K562 (cell line): Measurements from ENCODE around the gene MTOR. TPM values are rescaled to one million over a fixed set of nuclear protein-coding genes. Genes with fewer than 3 reads are reported as not detected.

Experiments used
- ASH1L ChIP-seq: fragments of 450-650 bp; IDR thresholded peaks from 2 replicates; pipeline ENCODE4 v1.6.1; 2018; ENCODE audit warnings: borderline replicate concordance, mild to moderate bottlenecking, low read depth; ENCODE audit not compliant: partially characterized antibody
- ATF1 ChIP-seq, 2 experiments: fragments of 450-650 bp in 1 of 2; IDR thresholded peaks; 2 replicates each; pipeline ENCODE4 v1.6.1; 2016; ENCODE audit warnings: missing compliant biosample characterization in 1 of 2, missing genetic modification characterization in 1 of 2
- BCOR ChIP-seq: fragments of 450-650 bp; IDR thresholded peaks from 2 replicates; pipeline ENCODE4 v1.6.1; 2016
- BDP1 ChIP-seq: IDR thresholded peaks from 3 replicates; pipeline ENCODE4 v1.6.1; 2011; ENCODE audit not compliant: insufficient read length, insufficient read depth
- CHD2 ChIP-seq: IDR thresholded peaks from 2 replicates; pipeline ENCODE4 v1.6.1; 2011; ENCODE audit warnings: low read depth, low read length
- ELF1 ChIP-seq: fragments of 200-800 bp; sonication (Bioruptor generic); IDR thresholded peaks from 2 replicates; pipeline ENCODE4 v1.6.1; 2016; ENCODE audit warnings: missing genetic modification characterization, missing compliant biosample characterization
- HNRNPLL ChIP-seq: fragments of 200-400 bp; formaldehyde crosslinking; IDR thresholded peaks from 2 replicates; pipeline ENCODE4 v1.6.1; 2017; ENCODE audit warnings: low read length, low read depth, mild to moderate bottlenecking; ENCODE audit not compliant: poor library complexity, severe bottlenecking
- ILK ChIP-seq: fragments of 450-650 bp; IDR thresholded peaks from 2 replicates; pipeline ENCODE4 v1.6.1; 2016; ENCODE audit warnings: missing genetic modification characterization, low read depth, mild to moderate bottlenecking, missing compliant biosample characterization, moderate library complexity, borderline replicate concordance
- JUN ChIP-seq, 2 experiments: sonication (generic) in 1 of 2; formaldehyde crosslinking in 1 of 2; IDR thresholded peaks; 2 replicates each; pipeline versions ENCODE4 v1.6.1 to v1.8.0; 2012 to 2022; ENCODE audit warnings: borderline replicate concordance in 2 of 2, mild to moderate bottlenecking in 2 of 2, improper control_type of control experiment in 1 of 2, low read depth in 1 of 2, low read length in 1 of 2, missing genetic modification reagents in 1 of 2
- MAZ ChIP-seq, 2 experiments: fragments of 450-650 bp in 1 of 2; sonication (generic) in 1 of 2; formaldehyde crosslinking; IDR thresholded peaks in 1 of 2; conservative IDR thresholded peaks in 1 of 2; 2 replicates each; pipeline versions ENCODE4 v1.4.0 to v1.5.0; 2020; ENCODE audit warnings: mild to moderate bottlenecking in 1 of 2, missing genetic modification reagents in 1 of 2
- MTF1 ChIP-seq: fragments of 250-450 bp; sonication (Bioruptor Pico); IDR thresholded peaks from 2 replicates; pipeline ENCODE4 v1.9.0; 2021; ENCODE audit warnings: moderate library complexity, mild to moderate bottlenecking, inconsistent platforms, borderline replicate concordance
- NRF1 ChIP-seq, 2 experiments: fragments of 450-650 bp; IDR thresholded peaks in 1 of 2; conservative IDR thresholded peaks in 1 of 2; 2 replicates each; pipeline ENCODE4 v1.6.1; 2014; ENCODE audit warnings: mild to moderate bottlenecking in 2 of 2
- PML ChIP-seq: IDR thresholded peaks from 2 replicates; pipeline ENCODE4 v1.6.1; 2012; ENCODE audit warnings: low read length, inconsistent platforms
- POLR2AphosphoS2 ChIP-seq: IDR thresholded peaks from 2 replicates; pipeline ENCODE4 v1.6.1; 2012; ENCODE audit warnings: low read length, improper control_type of control experiment
- RAD21 ChIP-seq, 2 experiments: fragments of 250-450 bp in 1 of 2; fragments of 450-650 bp in 1 of 2; sonication (Bioruptor Pico) in 1 of 2; formaldehyde crosslinking in 1 of 2; IDR thresholded peaks in 1 of 2; conservative IDR thresholded peaks in 1 of 2; 2 replicates each; pipeline versions ENCODE4 v1.4.0 to v1.8.0; 2020 to 2022; ENCODE audit warnings: mild to moderate bottlenecking in 2 of 2, moderate library complexity in 1 of 2
- RAD51 ChIP-seq: fragments of 450-650 bp; IDR thresholded peaks from 2 replicates; pipeline ENCODE4 v1.7.1; 2016; ENCODE audit warnings: low read depth, mild to moderate bottlenecking, borderline replicate concordance
- RBM15 ChIP-seq: fragments of 200-400 bp; formaldehyde crosslinking; IDR thresholded peaks from 2 replicates; pipeline ENCODE4 v1.6.1; 2018; ENCODE audit warnings: mild to moderate bottlenecking, low read length, moderate library complexity; ENCODE audit not compliant: insufficient read depth
- SIN3B ChIP-seq: fragments of 450-650 bp; IDR thresholded peaks from 2 replicates; pipeline ENCODE4 v1.6.1; 2017; ENCODE audit warnings: low read depth, mild to moderate bottlenecking, moderate library complexity
- SOX6 ChIP-seq: fragments of 450-650 bp; IDR thresholded peaks from 2 replicates; pipeline ENCODE4 v1.6.1; 2014; ENCODE audit warnings: mild to moderate bottlenecking
- SPI1 ChIP-seq: IDR thresholded peaks from 2 replicates; pipeline ENCODE4 v1.6.1; 2011; ENCODE audit warnings: low read depth, low read length, control low read depth, borderline replicate concordance
- SUPT5H ChIP-seq: fragments of 450-650 bp; IDR thresholded peaks from 2 replicates; pipeline ENCODE4 v1.6.1; 2016
- TEAD4 ChIP-seq, 2 experiments: sonication (generic) in 1 of 2; formaldehyde crosslinking in 1 of 2; IDR thresholded peaks; 2 replicates each; pipeline versions ENCODE4 v1.6.1 to v1.8.0; 2012 to 2022; ENCODE audit warnings: borderline replicate concordance in 1 of 2, inconsistent platforms in 1 of 2, low read length in 1 of 2, mild to moderate bottlenecking in 1 of 2, missing genetic modification reagents in 1 of 2
- ZFP30 ChIP-seq: fragments of 250-450 bp; sonication (Bioruptor Pico); IDR thresholded peaks from 2 replicates; pipeline ENCODE4 v1.8.0; 2022; ENCODE audit warnings: moderate library complexity, mild to moderate bottlenecking, inconsistent platforms, borderline replicate concordance
- ZNF124 ChIP-seq: sonication (generic); formaldehyde crosslinking; IDR thresholded peaks from 2 replicates; pipeline ENCODE4 v1.8.1; 2022; ENCODE audit warnings: missing genetic modification reagents
- ZNF165 ChIP-seq: fragments of 250-450 bp; sonication (Bioruptor Pico); IDR thresholded peaks from 2 replicates; pipeline ENCODE4 v1.4.0; 2020; ENCODE audit warnings: borderline replicate concordance
- ZNF174 ChIP-seq: fragments of 250-450 bp; sonication (Bioruptor Pico); IDR thresholded peaks from 2 replicates; pipeline ENCODE4 v1.4.0; 2020; ENCODE audit warnings: mild to moderate bottlenecking
- ZNF512 ChIP-seq: IDR thresholded peaks from 2 replicates; pipeline ENCODE4 v1.6.1; 2016; ENCODE audit warnings: missing genetic modification characterization, missing compliant biosample characterization
- polyA plus RNA-seq, 8 experiments: library from polyadenylated mRNA; depleted of rRNA in 4 of 8; stranded (reverse) in 5 of 8; unstranded in 3 of 8; fragments of >200 nt; fragmentation: Nextera tagmentation in 2 of 8; fragmentation: Illumina TruSeq in 1 of 8; extraction: Ambion mirVana in 2 of 8; extraction: Trizol in 1 of 8; gene quantifications; 2 replicates each; pipeline versions ENCODE4 v1.2.1 to v1.2.3, GENCODE V29; 2011 to 2014; ENCODE audit warnings: inconsistent platforms in 1 of 8, missing spikeins in 1 of 8
- total RNA-seq, 7 experiments: library from RNA; depleted of rRNA in 6 of 7; stranded (reverse); fragments of >200 nt in 6 of 7; fragmentation: Illumina TruSeq in 2 of 7; extraction: Trizol in 2 of 7; gene quantifications; 2 replicates each; pipeline versions ENCODE4 v1.2.1 to v1.2.3, GENCODE V29; 2011 to 2021; ENCODE audit warnings: low replicate concordance in 1 of 7

MTOR gene
- total and polyA plus RNA-seq, 9 of the 15 experiments (the other 6 are each of a cell fraction or from before 2014, with no cell fraction given): 11.4 to 71.4 (median 52.2) TPM

GRCh38 chr1:11262171-11263049, at the start of gene MTOR (continued):
- TF ChIP-seq ZNF165 (CRISPR knock-in tag): no peak
- TF ChIP-seq JUN (IDR thresholded peaks at IDR 0.05; ENCODE audit: borderline replicate concordance, low read depth, low read length): peak; percentile 70; the same call in 1 of the 2 replicates
- no peak for TF ChIP-seq JUN (CRISPR knock-in tag; IDR thresholded peaks at IDR 0.05; ENCODE audit: borderline replicate concordance)
- no peak for TF ChIP-seq ILK (tag)
- TF ChIP-seq ZNF512: no peak
- no peak; the same call in 1 of the 2 replicates for TF ChIP-seq SOX6
- no peak for TF ChIP-seq BDP1
- no peak for TF ChIP-seq ZNF174 (CRISPR knock-in tag)
- no peak for TF ChIP-seq RAD51
- no peak for TF ChIP-seq ELF1 (tag)
- TF ChIP-seq NRF1 (conservative IDR thresholded peaks at IDR 0.05 in 1 of 2, IDR thresholded peaks at IDR 0.05 in 1 of 2): peak; percentile 29 to 57; a peak in 3 of 4 replicates
- no peak; the same call in 1 of the 2 replicates for TF ChIP-seq ATF1 (CRISPR knock-in tag; IDR thresholded peaks at IDR 0.05)
- TF ChIP-seq ATF1 (tag; IDR thresholded peaks at IDR 0.05): peak; percentile 92
- no peak for TF ChIP-seq RBM15
- peak; percentile 89 for TF ChIP-seq SUPT5H
- TF ChIP-seq HNRNPLL: no peak
- TF ChIP-seq CHD2: peak; percentile 86
- TF ChIP-seq MAZ (CRISPR knock-in tag; conservative IDR thresholded peaks at IDR 0.05 in 1 of 2, IDR thresholded peaks at IDR 0.05 in 1 of 2): peak; percentile 45 to 85
- no peak for TF ChIP-seq ZFP30 (CRISPR knock-in tag)
- TF ChIP-seq MTF1: no peak
- no peak for TF ChIP-seq ZNF124 (CRISPR knock-in tag)
- TF ChIP-seq POLR2AphosphoS2: no peak
- TF ChIP-seq TEAD4 (IDR thresholded peaks at IDR 0.05; ENCODE audit: low read length): peak; percentile 64
- no peak for TF ChIP-seq TEAD4 (CRISPR knock-in tag; IDR thresholded peaks at IDR 0.05; ENCODE audit: borderline replicate concordance)
- 0 out of 4 replicates have a peak, but pooled peaks of 1 of the 2 experiments have one; percentile 10 for TF ChIP-seq RAD21 (CRISPR knock-in tag; conservative IDR thresholded peaks at IDR 0.05 in 1 of 2, IDR thresholded peaks at IDR 0.05 in 1 of 2)
- TF ChIP-seq SPI1: 0 out of 2 replicates have a peak, but pooled peaks have one; percentile 3
- peak; percentile 18; the same call in 1 of the 2 replicates for TF ChIP-seq BCOR
- TF ChIP-seq ASH1L: peak; percentile 97
- TF ChIP-seq SIN3B: peak; percentile 89
- peak; percentile 56; the same call in 1 of the 2 replicates for TF ChIP-seq PML
